SU-DHL-6 (cell line): ENCODE measurements around the gene NAA10.

Source experiments
- EZH2phosphoT487 ChIP-seq: fragments of 200-600 bp; sonication (generic), shearing (Covaris generic); conservative IDR thresholded peaks from 2 replicates; pipeline ENCODE4 v1.6.1; 2018; ENCODE audit warnings: mild to moderate bottlenecking, antibody characterized with exemption, low read length, moderate library complexity, mixed read lengths
- TF ChIP-seq, protein P1 (sequence below): fragments of 200-600 bp; sonication (generic); IDR thresholded peaks from one replicate; pipeline ENCODE4 v1.5.1; 2017; ENCODE audit warnings: antibody characterized with exemption, mild to moderate bottlenecking, low read length, moderate library complexity; ENCODE audit not compliant: insufficient read depth, poor library complexity, severe bottlenecking

DNA sequence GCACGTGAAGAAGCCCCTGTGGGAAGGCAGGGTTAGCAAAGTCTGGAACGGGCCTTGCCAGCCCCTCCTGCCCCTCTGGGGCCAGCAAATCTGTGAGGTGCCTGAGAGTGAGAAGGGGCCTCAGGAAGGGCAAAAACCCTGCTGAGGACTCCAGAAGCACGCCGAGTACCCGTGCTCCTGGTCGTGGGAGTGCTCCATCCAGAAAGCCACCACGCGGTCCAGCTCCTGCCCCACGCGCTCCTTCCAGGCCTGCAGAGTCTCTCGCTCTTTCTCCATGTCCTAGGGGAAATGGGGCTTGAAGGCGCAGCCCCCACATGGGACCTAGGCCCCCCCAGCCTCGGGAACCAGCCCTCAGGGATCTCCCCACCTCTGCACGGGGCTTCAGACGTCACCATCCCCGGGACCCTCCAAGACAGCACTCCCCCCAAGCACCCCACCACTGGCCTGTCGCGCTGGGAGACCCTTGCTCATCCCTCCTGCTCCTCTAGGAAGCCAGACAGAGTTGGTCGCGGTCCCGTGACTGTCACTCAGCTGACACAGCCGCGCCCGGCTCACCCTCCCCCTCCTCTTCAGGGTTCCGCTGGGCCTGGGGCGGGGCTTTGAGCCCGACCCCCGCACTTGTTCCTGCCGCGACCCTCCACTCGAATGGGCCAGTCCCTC lies 9.4 kb upstream of the NAA10 start, which contains the start of gene RENBP:
- TF ChIP-seq, protein P1, sequence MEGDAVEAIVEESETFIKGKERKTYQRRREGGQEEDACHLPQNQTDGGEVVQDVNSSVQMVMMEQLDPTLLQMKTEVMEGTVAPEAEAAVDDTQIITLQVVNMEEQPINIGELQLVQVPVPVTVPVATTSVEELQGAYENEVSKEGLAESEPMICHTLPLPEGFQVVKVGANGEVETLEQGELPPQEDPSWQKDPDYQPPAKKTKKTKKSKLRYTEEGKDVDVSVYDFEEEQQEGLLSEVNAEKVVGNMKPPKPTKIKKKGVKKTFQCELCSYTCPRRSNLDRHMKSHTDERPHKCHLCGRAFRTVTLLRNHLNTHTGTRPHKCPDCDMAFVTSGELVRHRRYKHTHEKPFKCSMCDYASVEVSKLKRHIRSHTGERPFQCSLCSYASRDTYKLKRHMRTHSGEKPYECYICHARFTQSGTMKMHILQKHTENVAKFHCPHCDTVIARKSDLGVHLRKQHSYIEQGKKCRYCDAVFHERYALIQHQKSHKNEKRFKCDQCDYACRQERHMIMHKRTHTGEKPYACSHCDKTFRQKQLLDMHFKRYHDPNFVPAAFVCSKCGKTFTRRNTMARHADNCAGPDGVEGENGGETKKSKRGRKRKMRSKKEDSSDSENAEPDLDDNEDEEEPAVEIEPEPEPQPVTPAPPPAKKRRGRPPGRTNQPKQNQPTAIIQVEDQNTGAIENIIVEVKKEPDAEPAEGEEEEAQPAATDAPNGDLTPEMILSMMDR: no peak
- no peak for TF ChIP-seq EZH2phosphoT487
